HL-60 (cell line): ENCODE measurements around the gene CCNK.

Experiments
- DNase-seq, 2 experiments: peaks; one replicate each; pipeline ENCODE4 v3.0.0-alpha.2; 2010 to 2020; ENCODE audit warnings: low read depth in 1 of 2, low spot score in 1 of 2
- H3K27ac ChIP-seq: fragments of 250-450 bp; sonication (Bioruptor Pico); replicated peaks from 2 replicates; pipeline ENCODE4 v1.5.1; 2020; ENCODE audit warnings: mild to moderate bottlenecking, moderate library complexity
- H3K27me3 ChIP-seq: fragments of 250-450 bp; sonication (Bioruptor Pico); 2 replicates; pipeline ENCODE4 v1.5.1; 2021; ENCODE audit warnings: mild to moderate bottlenecking, moderate library complexity; ENCODE audit not compliant: insufficient read depth, poor library complexity, severe bottlenecking
- H3K4me3 ChIP-seq: replicated peaks from 2 replicates; pipeline ENCODE4 v1.5.1; 2011; ENCODE audit warnings: mild to moderate bottlenecking, control low read depth, low read length; ENCODE audit not compliant: insufficient read depth
- CTCF ChIP-seq: IDR thresholded peaks from one replicate; pipeline ENCODE4 v1.5.1; 2011; ENCODE audit warnings: low read length, control low read depth, inconsistent platforms; ENCODE audit not compliant: insufficient read depth
- GABPA ChIP-seq: IDR thresholded peaks from 2 replicates; pipeline ENCODE4 v1.6.1; 2012; ENCODE audit warnings: low read depth
- POLR2AphosphoS5 ChIP-seq: IDR thresholded peaks from 2 replicates; pipeline ENCODE4 v1.6.1; 2012; ENCODE audit warnings: low read depth
- REST ChIP-seq: IDR thresholded peaks from 2 replicates; pipeline ENCODE4 v1.6.1; 2012; ENCODE audit warnings: low read depth; ENCODE audit not compliant: insufficient replicate concordance
- SPI1 ChIP-seq: IDR thresholded peaks from 2 replicates; pipeline ENCODE4 v1.6.1; 2012; ENCODE audit warnings: low read depth, mild to moderate bottlenecking, borderline replicate concordance

CCNK gene

GRCh38 chr14:99479906-99480869, 1.0 kb upstream of the CCNK start, which contains the start of gene SETD3:
SETD3 (minus strand) TSS chr14:99480859; CDS start chr14:99465805, 15,054 bp downstream.
- DNase-seq: peak; percentile 26 to 63
- Histone ChIP-seq H3K27me3 (no peaks in the 10 kb centered on the region), H3K4me3 (peak within 1 kb of the TSS; percentile 97), H3K27ac (peak within 1 kb of the TSS; percentile 87)
- TF ChIP-seq SPI1 (0 out of 2 replicates have a peak, but pooled peaks have one; percentile 16), CTCF (no peak), GABPA (no peak)

- DNase-seq: peak; percentile 23 to 29
- Histone ChIP-seq H3K27me3 (no peaks in the 10 kb centered on the region), H3K27ac (peak overlapping the region; percentile 87), H3K4me3 (peak overlapping the region; percentile 97)
- TF ChIP-seq POLR2AphosphoS5 (no peak), GABPA (no peak)
Measured at GRCh38 chr14:99481745-99482099, 513 bp downstream of the CCNK start.

- no peak overlapping the region for H3K4me3 ChIP-seq
- H3K27me3 ChIP-seq: no peaks in the 10 kb centered on the region
- no peak overlapping the region for H3K27ac ChIP-seq
- no peak for DNase-seq
- TF ChIP-seq REST (no peak), POLR2AphosphoS5 (no peak), SPI1 (no peak), CTCF (no peak), GABPA (no peak)
Measured at GRCh38 chr14:99484106-99484505, 2.9 kb downstream of the CCNK start.

GRCh38 chr14:99497341-99497740, 16.1 kb downstream of the CCNK start:
- no peak for DNase-seq
- H3K4me3 ChIP-seq: no peak overlapping the region
- TF ChIP-seq REST (no peak), POLR2AphosphoS5 (no peak), GABPA (no peak), CTCF (no peak), SPI1 (no peak)
- no peak overlapping the region for H3K27ac ChIP-seq
- no peaks in the 10 kb centered on the region for H3K27me3 ChIP-seq
